GM21381 (cell line): ENCODE results near the gene PCDHA7.
"Not testable (repeated sequence)": the region's sequence is repeated elsewhere in the genome, so short reads cannot be mapped to it uniquely, and the experiment has no call there.

Experiments
- ATAC-seq: cut with Tn5 transposase; IDR thresholded peaks from one replicate; pipeline ENCODE4 v1.9.1; 2021; ENCODE audit warnings: mild to moderate bottlenecking, moderate library complexity; ENCODE audit not compliant: unreplicated experiment

PCDHA7 gene, protein sequence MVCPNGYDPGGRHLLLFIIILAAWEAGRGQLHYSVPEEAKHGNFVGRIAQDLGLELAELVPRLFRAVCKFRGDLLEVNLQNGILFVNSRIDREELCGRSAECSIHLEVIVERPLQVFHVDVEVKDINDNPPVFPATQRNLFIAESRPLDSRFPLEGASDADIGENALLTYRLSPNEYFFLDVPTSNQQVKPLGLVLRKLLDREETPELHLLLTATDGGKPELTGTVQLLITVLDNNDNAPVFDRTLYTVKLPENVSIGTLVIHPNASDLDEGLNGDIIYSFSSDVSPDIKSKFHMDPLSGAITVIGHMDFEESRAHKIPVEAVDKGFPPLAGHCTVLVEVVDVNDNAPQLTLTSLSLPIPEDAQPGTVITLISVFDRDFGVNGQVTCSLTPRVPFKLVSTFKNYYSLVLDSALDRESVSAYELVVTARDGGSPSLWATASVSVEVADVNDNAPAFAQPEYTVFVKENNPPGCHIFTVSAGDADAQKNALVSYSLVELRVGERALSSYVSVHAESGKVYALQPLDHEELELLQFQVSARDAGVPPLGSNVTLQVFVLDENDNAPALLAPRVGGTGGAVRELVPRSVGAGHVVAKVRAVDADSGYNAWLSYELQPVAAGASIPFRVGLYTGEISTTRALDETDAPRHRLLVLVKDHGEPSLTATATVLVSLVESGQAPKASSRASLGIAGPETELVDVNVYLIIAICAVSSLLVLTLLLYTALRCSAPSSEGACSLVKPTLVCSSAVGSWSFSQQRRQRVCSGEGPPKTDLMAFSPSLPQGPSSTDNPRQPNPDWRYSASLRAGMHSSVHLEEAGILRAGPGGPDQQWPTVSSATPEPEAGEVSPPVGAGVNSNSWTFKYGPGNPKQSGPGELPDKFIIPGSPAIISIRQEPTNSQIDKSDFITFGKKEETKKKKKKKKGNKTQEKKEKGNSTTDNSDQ

DNA sequence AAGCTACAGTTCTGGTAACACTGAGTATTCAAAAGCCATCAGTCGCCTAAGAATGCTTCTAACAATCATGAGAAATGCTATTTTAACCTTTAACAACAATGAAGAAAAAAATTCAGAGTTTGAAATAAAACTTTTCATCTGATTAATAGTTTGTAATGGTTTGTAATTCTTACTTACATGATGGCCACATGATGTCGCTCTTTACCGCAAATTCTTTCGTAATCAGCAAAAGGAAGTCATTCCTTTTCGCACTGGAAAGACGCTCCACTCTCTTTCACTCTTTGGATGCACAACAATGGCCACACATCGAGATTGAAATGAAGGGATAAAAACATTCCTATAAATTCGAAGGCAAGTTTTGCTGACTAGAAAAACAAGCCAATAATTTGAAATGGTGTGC lies at the start of gene PCDHA7:
PCDHA7 (plus strand) TSS at position 277 of the 400 bp plus-strand sequence; CDS start at position 392, 115 bp downstream.
- ATAC-seq = no peak

DNA sequence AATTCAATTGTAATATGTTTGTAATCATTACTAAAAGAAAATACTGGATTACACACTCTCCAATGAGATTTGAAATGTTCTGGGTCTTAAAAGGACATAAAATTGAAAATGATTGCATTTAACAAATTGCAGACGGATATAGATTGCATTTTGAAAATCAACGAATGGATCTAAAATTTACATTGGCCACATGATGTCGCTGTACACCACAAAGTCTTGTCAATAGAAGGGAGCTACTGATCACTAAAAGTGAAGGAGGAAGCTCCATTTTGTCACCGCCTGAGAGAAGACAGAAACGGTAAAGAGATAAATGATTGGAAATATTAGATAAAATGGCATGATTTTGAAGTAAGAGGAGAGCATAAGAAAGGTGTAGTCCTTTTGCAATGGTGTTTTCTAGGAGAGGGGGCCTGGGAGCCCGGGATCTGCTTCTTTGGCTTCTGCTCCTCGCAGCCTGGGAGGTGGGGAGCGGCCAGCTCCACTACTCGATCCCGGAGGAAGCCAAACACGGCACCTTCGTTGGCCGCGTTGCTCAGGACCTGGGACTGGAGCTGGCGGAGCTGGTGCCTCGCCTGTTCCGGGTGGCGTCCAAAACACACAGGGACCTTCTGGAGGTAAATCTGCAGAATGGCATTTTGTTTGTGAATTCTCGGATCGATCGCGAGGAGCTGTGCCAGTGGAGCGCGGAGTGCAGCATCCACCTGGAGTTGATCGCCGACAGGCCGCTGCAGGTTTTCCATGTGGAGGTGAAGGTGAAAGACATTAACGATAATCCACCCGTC lies 48.0 kb upstream of the PCDHA7 start, which contains the start of gene PCDHA1:
PCDHA1 (plus strand) TSS at position 236 of the 782 bp plus-strand sequence.
- no peak for ATAC-seq

DNA sequence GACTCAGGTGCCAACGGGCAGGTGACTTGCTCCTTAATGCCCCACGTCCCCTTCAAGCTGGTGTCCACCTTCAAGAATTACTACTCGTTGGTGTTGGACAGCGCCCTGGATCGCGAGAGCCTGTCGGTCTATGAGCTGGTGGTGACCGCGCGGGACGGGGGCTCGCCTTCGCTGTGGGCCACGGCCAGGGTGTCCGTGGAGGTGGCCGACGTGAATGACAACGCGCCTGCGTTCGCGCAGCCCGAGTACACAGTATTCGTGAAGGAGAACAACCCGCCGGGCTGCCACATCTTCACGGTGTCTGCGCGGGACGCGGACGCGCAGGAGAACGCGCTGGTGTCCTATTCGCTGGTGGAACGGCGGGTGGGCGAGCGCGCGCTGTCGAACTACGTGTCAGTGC lies 46.6 kb upstream of the PCDHA7 start:
- not testable (repeated sequence) for ATAC-seq

DNA sequence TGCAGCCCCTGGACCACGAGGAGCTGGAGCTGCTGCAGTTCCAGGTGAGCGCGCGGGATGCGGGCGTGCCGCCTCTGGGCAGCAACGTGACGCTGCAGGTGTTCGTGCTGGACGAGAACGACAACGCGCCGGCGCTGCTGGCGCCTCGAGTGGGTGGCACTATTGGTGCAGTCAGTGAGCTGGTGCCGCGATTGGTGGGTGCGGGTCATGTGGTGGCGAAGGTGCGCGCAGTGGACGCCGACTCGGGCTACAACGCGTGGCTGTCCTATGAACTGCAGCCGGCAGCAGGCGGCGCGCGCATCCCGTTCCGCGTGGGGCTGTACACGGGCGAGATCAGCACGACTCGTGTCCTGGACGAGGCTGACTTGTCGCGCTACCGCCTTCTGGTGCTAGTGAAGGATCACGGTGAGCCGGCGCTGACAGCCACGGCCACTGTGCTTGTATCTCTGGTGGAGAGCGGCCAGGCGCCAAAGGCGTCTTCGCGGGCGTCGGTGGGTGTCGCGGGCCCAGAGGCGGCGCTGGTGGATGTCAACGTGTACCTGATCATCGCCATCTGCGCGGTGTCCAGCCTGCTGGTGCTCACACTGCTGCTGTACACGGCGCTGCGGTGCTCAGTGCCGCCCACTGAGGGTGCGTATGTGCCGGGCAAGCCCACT lies 46.1 kb upstream of the PCDHA7 start:
- not testable (repeated sequence) for ATAC-seq

DNA sequence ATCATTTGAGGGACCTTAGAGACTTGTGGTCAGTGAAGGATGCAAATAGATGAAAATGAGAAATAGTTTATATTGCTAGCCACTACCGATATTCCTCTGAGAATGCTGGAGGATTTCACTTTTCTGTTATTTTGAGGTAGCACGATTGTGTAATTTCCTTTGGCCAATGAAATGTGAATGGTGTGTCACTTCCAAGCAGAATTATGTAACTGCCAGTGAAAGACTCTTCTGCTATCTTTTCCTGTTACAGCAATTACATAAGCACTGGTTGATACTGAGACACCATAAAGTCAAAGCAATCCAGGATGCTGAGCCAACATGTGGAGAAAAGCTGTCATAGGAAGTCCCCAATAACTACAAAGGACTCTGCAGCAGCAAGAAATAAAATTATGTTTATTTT lies 43.0 kb upstream of the PCDHA7 start:
- no peak for ATAC-seq

DNA sequence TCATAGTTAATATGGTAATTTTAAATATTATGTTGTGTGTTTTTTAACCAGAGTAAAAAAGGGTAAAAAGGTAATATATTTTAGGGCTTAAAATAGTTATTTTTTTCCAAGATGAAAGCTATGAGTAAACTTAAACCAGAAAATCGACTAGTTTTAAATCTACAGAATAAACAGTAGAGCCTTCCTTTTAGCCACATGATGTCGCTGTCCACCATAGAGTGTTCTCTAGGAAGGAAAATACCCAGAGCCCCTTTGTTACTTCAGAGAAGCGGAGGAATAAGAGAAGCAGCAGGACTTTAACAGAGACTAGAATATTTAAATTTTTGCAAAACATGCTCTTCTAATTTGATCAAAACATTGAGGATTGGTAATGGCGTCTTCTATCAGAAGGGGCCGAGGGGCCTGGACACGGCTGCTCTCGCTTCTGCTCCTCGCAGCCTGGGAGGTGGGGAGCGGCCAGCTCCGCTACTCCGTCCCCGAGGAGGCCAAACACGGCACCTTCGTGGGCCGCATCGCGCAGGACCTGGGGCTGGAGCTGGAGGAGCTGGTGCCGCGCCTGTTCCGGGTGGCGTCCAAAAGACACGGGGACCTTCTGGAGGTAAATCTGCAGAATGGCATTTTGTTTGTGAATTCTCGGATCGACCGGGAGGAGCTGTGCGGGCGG lies 39.3 kb upstream of the PCDHA7 start, which contains the start of gene PCDHA2:
PCDHA2 (plus strand) TSS at position 258 of the 664 bp plus-strand sequence.
- ATAC-seq = no peak

DNA sequence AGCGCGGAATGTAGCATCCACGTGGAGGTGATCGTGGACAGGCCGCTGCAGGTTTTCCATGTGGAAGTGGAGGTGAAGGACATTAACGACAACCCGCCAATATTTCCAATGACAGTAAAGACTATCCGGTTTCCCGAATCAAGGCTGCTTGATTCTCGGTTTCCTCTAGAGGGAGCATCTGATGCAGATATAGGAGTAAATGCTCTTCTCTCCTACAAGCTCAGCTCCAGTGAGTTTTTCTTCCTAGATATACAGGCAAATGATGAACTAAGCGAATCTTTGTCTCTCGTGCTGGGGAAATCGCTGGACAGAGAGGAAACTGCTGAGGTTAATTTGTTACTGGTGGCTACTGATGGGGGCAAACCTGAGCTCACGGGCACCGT lies 38.8 kb upstream of the PCDHA7 start:
- ATAC-seq = no peak

DNA sequence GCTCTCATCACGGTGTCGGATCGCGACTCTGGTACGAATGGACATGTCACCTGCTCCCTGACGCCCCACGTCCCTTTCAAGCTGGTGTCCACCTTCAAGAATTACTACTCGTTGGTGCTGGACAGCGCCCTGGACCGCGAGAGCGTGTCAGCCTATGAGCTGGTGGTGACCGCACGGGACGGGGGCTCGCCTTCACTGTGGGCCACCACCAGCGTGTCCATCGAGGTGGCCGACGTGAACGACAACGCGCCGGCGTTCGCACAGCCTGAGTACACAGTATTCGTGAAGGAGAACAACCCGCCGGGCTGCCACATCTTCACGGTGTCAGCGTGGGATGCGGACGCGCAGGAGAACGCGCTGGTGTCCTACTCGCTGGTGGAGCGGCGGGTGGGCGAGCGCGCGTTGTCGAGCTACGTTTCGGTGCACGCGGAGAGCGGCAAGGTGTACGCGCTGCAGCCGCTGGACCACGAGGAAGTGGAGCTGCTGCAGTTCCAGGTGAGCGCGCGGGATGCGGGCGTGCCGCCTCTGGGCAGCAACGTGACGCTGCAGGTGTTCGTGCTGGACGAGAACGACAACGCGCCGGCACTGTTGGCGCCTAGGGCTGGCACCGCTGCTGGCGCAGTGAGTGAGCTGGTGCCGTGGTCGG lies 37.9 kb upstream of the PCDHA7 start:
- ATAC-seq = not testable (repeated sequence)

DNA sequence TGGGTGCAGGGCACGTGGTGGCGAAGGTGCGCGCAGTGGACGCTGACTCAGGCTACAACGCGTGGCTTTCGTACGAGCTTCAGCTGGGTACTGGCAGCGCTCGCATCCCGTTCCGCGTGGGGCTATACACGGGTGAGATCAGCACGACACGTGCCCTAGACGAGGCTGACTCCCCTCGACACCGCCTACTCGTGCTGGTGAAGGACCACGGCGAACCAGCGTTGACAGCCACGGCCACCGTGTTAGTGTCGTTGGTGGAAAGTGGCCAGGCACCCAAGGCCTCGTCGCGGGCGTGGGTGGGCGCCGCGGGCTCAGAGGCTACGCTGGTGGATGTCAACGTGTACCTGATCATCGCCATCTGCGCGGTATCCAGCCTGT lies 37.4 kb upstream of the PCDHA7 start:
- no peak for ATAC-seq

DNA sequence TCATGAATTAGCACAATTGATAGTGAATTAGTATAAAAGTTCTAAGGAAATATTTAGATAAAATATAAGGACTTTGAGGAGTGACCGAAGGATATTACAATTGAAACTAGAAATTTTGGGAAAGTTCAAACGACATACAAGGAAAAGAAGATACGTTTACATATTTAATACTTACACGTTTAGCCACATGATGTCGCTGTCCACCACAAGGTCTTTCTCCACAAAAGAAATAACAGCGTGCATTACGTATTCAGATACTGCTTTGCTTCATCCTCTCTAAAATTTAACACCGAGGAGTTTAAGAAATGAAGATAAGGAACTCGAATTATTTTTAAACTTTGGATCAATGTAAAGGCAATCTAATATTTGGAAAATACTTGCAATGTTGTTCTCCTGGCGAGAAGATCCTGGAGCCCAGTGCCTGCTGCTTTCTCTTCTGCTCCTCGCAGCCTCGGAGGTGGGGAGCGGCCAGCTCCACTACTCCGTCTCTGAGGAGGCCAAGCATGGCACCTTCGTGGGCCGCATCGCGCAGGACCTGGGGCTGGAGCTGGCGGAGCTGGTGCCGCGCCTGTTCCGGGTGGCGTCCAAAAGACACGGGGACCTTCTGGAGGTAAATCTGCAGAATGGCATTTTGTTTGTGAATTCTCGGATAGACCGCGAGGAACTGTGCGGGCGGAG lies 33.1 kb upstream of the PCDHA7 start, which contains the start of gene PCDHA3:
PCDHA3 (plus strand) TSS at position 242 of the 678 bp plus-strand sequence.
- no peak for ATAC-seq

DNA sequence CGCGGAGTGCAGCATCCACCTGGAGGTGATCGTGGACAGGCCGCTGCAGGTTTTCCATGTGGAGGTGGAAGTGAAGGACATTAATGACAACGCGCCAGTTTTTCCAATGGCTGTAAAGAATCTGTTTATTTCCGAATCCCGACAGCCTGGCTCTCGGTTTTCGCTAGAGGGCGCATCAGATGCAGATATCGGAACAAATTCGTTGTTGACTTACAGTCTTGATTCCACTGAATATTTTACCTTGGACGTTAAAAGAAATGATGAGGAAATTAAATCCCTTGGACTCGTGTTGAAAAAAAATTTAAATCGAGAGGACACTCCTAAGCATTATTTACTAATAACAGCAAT lies 32.6 kb upstream of the PCDHA7 start:
- no peak for ATAC-seq

DNA sequence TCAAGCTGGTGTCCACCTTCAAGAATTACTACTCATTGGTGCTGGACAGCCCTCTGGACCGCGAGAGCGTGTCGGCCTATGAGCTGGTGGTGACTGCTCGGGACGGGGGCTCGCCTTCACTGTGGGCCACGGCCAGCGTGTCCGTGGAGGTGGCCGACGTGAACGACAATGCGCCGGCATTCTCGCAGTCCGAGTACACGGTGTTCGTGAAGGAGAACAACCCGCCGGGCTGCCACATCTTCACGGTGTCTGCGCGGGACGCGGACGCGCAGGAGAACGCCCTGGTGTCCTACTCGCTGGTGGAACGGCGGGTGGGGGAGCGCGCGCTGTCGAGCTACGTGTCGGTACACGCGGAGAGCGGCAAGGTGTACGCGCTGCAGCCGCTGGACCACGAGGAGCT lies 31.7 kb upstream of the PCDHA7 start:
- ATAC-seq = not testable (repeated sequence)

DNA sequence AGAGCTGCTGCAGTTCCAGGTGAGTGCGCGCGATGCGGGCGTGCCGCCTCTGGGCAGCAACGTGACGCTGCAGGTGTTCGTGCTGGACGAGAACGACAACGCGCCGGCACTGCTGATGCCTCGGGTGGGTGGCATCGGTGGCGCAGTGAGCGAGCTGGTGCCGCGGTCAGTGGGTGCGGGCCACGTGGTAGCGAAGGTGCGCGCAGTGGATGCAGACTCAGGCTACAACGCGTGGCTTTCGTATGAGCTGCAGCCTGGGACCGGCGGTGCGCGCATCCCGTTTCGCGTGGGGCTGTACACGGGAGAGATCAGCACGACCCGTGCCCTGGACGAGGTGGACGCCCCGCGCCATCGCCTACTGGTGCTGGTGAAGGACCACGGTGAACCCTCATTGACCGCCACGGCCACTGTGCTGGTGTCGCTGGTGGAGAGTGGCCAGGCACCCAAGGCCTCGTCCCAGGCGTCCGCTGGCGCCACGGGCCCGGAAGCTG lies 31.2 kb upstream of the PCDHA7 start:
- no peak for ATAC-seq

DNA sequence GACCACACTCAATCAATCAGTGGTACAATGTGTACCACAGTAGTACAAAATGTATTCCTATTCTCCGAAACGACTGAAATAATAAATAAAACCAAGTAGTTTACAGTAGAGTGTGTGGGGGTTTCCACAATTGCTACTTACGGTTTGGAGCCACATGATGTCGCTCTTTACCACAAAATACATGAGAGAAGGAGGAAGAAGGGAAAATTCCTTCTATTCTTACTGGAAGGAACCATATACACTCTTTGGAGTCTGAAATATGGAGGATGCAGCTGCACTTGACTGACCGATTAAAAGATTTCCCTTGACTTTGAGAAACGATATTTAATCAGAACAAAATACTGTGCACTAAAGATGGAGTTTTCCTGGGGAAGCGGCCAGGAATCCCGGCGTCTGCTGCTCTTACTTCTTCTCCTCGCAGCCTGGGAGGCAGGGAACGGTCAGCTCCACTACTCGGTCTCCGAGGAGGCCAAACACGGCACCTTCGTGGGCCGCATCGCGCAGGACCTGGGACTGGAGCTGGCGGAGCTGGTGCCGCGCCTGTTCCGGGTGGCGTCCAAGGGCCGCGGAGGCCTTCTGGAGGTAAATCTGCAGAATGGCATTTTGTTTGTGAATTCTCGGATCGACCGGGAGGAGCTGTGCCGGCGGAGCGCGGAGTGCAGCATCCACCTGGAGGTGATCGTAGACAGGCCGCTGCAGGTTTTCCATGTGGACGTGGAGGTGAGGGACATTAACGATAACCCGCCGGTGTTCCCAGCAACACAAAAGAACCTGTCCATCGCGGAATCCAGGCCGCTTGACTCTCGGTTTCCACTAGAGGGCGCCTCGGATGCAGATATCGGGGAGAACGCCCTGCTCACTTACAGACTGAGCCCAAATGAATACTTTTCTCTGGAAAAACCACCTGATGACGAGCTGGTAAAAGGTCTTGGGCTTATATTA lies 27.0 kb upstream of the PCDHA7 start, which contains the start of gene PCDHA4:
PCDHA4 (plus strand) TSS at position 235 of the 942 bp plus-strand sequence.
- ATAC-seq = no peak

DNA sequence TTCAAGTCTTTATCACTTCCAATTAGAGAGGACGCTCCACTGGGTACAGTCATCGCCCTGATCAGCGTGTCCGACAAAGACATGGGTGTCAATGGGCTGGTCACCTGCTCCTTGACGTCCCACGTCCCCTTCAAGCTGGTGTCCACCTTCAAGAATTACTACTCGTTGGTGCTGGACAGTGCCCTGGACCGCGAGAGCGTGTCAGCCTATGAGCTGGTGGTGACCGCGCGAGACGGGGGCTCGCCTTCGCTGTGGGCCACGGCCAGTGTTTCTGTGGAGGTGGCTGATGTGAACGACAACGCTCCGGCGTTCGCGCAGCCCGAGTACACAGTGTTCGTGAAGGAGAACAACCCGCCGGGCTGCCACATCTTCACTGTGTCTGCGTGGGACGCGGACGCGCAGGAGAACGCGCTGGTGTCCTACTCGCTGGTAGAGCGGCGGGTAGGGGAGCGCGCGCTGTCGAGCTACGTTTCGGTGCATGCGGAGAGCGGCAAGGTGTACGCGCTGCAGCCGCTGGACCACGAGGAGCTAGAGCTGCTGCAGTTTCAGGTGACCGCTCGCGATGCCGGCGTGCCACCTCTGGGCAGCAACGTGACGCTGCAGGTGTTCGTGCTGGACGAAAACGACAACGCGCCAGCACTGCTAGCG lies 25.7 kb upstream of the PCDHA7 start:
- ATAC-seq = not testable (repeated sequence)

DNA sequence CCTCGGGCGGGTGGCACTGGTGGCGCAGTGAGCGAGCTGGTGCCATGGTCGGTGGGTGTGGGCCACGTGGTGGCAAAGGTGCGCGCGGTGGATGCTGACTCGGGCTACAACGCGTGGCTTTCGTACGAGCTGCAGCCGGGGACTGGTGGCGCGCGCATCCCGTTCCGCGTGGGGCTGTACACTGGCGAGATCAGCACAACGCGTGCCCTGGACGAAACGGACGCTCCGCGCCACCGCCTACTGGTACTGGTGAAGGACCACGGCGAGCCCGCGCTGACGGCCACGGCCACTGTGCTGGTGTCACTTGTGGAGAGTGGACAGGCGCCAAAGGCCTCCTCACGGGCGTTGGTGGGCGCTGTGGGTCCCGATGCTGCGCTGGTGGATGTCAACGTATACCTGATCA lies 25.2 kb upstream of the PCDHA7 start:
- ATAC-seq = no peak
